Vagina (tissue), 2 donors: ENCODE data around the gene PEX26. TPM values are rescaled to one million over a fixed set of nuclear protein-coding genes. Genes with fewer than 3 reads are reported as not detected.
"Not testable (repeated sequence)": the region's sequence is repeated elsewhere in the genome, so short reads cannot be mapped to it uniquely, and the experiment has no call there.

ENCODE experiments used
- DNase-seq, 2 donors: peaks; one replicate each; pipeline ENCODE4 v3.0.0-alpha.2; 2017; ENCODE audit errors: extremely low spot score in 2 of 2
- H3K27ac ChIP-seq: fragments of 200-600 bp; sonication (generic); one replicate; pipeline ENCODE4 v1.5.1; 2019
- H3K27me3 ChIP-seq: fragments of 200-600 bp; sonication (generic); one replicate; pipeline ENCODE4 v1.5.1; 2019
- H3K36me3 ChIP-seq, 2 donors: fragments of 200-600 bp; sonication (generic); one replicate each; pipeline ENCODE4 v1.5.1; 2017 to 2019
- H3K4me1 ChIP-seq: fragments of 200-600 bp; sonication (generic); one replicate; pipeline ENCODE4 v1.5.1; 2019
- H3K4me3 ChIP-seq, 2 donors: fragments of 200-600 bp; sonication (generic); 1 replicate in 1 of 2; 2 replicates in 1 of 2; pipeline ENCODE4 v1.5.1; 2016 to 2019
- H3K9me3 ChIP-seq: fragments of 200-600 bp; sonication (generic); one replicate; pipeline ENCODE4 v1.5.1; 2019
- CTCF ChIP-seq, 3 experiments: fragments of 450-650 bp in 2 of 3; fragments of 200-600 bp in 1 of 3; sonication (generic) in 1 of 3; IDR thresholded peaks; one replicate each; pipeline ENCODE4 v1.5.1; 2017 to 2019; ENCODE audit warnings: antibody characterized with exemption in 3 of 3, mild to moderate bottlenecking in 2 of 3, moderate library complexity in 2 of 3
- POLR2A ChIP-seq, 2 donors: fragments of 450-650 bp; IDR thresholded peaks; one replicate each; pipeline ENCODE4 v1.6.1; 2017; ENCODE audit warnings: antibody characterized with exemption in 2 of 2, mild to moderate bottlenecking in 2 of 2, moderate library complexity in 2 of 2
- POLR2AphosphoS5 ChIP-seq, 2 donors: sonication (generic); formaldehyde crosslinking; IDR thresholded peaks; one replicate each; pipeline ENCODE4 v1.9.0; 2017; ENCODE audit warnings: antibody characterized with exemption in 2 of 2, mild to moderate bottlenecking in 2 of 2, low read depth in 1 of 2; ENCODE audit not compliant: insufficient read depth in 1 of 2
- intact Hi-C: fragments of 100-400 bp; cut with DNase I; formaldehyde crosslinking; loops from one replicate; pipeline ENCODE4 v1.15.1; 2023
- total RNA-seq: library from RNA; depleted of rRNA; stranded (reverse); fragments of >200 nt; gene quantifications from one replicate; pipeline ENCODE4 v1.2.3, GENCODE V29; 2016

Gene PEX26
- total RNA-seq, 1 donor from 2014 or later, result 25.5 TPM

- H3K4me3 ChIP-seq, result no peak overlapping the region
- TF ChIP-seq CTCF (IDR thresholded peaks at IDR 0.05), result no peak
- TF ChIP-seq POLR2A (IDR thresholded peaks at IDR 0.05), result no peak
- TF ChIP-seq POLR2AphosphoS5 (IDR thresholded peaks at IDR 0.05; ENCODE audit: insufficient read depth in 1 of 2, low read depth in 1 of 2), result no peak
- intact Hi-C loops, result no loop called here
- no peaks in the 10 kb centered on the region for H3K4me1 ChIP-seq
- H3K27ac ChIP-seq, result no peak overlapping the region
- no peak for DNase-seq
- no peaks in the 10 kb centered on the region for H3K9me3 ChIP-seq
- no peaks in the 10 kb centered on the region for H3K36me3 ChIP-seq
- no peaks in the 10 kb centered on the region for H3K27me3 ChIP-seq
Observed at GRCh38 chr22:18130699-18131429, 53.1 kb downstream of the PEX26 start.

GRCh38 chr22:18133452-18133851 lies 55.7 kb downstream of the PEX26 start:
- intact Hi-C loops, result no loop called here
- no peak for TF ChIP-seq POLR2AphosphoS5 (IDR thresholded peaks at IDR 0.05; ENCODE audit: insufficient read depth in 1 of 2, low read depth in 1 of 2)
- no peak for TF ChIP-seq POLR2A (IDR thresholded peaks at IDR 0.05)
- no peak for TF ChIP-seq CTCF (IDR thresholded peaks at IDR 0.05)
- Histone ChIP-seq H3K36me3 (no peaks in the 10 kb centered on the region), H3K4me3 (no peak overlapping the region), H3K9me3 (no peaks in the 10 kb centered on the region), H3K27me3 (no peaks in the 10 kb centered on the region), H3K4me1 (no peaks in the 10 kb centered on the region), H3K27ac (no peak overlapping the region)
- no peak for DNase-seq

- Histone ChIP-seq H3K9me3 (no peaks in the 10 kb centered on the region), H3K4me1 (no peaks in the 10 kb centered on the region), H3K4me3 (no peak overlapping the region), H3K27me3 (no peaks in the 10 kb centered on the region), H3K36me3 (no peaks in the 10 kb centered on the region), H3K27ac (no peak overlapping the region)
- TF ChIP-seq POLR2A (IDR thresholded peaks at IDR 0.05), result no peak
- no peak for TF ChIP-seq POLR2AphosphoS5 (IDR thresholded peaks at IDR 0.05; ENCODE audit: insufficient read depth in 1 of 2, low read depth in 1 of 2)
- TF ChIP-seq CTCF (IDR thresholded peaks at IDR 0.05), result no peak
- intact Hi-C loops, result no loop called here
- no peak for DNase-seq
Observed at GRCh38 chr22:18136563-18137320, 59.0 kb downstream of the PEX26 start.

GRCh38 chr22:18141004-18141403 lies 63.2 kb downstream of the PEX26 start:
- H3K4me1 ChIP-seq, H3K4me3 ChIP-seq, H3K9me3 ChIP-seq, DNase-seq, intact Hi-C loops, H3K27me3 ChIP-seq, H3K36me3 ChIP-seq, H3K27ac ChIP-seq: not testable (repeated sequence)

GRCh38 chr22:18144105-18144504 lies 66.3 kb downstream of the PEX26 start:
- no peaks in the 10 kb centered on the region for H3K27me3 ChIP-seq
- H3K9me3 ChIP-seq, result no peaks in the 10 kb centered on the region
- intact Hi-C loops, result no loop called here
- H3K4me3 ChIP-seq, result no peak overlapping the region
- DNase-seq, result no peak
- no peaks in the 10 kb centered on the region for H3K36me3 ChIP-seq
- peaks cover 1% of the 10 kb centered on the region for H3K4me1 ChIP-seq
- H3K27ac ChIP-seq, result no peak overlapping the region
- TF ChIP-seq CTCF (IDR thresholded peaks at IDR 0.05) (no peak), POLR2A (IDR thresholded peaks at IDR 0.05) (no peak), POLR2AphosphoS5 (IDR thresholded peaks at IDR 0.05; ENCODE audit: insufficient read depth in 1 of 2, low read depth in 1 of 2) (no peak)
